Cerebellar cortex (tissue), 1 donor: ENCODE data around the gene KRTDAP.

Experiments
- DNase-seq: peaks from one replicate; pipeline ENCODE4 v3.0.0-alpha.2; 2015; ENCODE audit warnings: low spot score

KRTDAP gene

DNA sequence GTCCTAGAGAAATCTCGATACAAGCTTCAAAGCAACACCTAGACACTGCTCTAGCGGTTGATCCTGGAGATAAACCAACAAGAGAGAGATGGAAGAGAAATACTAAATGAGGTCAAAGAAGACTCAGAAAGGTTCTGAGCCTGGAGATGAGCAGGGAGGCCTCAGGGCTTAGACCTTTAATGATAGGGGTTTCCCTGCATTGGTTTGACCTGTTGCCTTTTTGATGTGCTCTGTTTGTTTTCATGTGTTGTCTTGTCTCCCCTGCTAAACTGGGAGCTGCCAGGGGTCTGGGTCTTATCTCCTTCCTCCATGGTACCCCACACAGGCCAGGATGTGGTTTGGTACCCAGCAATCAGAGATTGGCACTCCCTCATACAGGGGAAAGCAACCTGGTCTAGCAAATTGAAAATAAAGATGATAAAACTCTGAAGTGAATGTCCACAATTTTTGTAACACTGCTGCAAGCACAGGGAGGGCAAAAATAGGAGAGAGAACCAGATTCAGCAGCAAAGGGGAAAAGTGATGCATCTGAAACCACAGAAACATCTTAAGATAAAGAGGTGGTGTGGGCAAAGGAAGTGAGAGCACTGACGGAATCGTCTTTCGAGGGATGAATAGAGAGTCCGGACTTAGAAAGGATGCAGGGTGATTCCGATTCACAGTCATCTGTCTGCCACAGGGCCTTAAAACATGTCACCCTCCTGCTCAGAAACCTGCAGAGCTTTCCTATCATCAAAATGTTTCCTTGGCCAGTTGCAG is 38.7 kb downstream of the KRTDAP start:
- no peak for DNase-seq

- DNase-seq = no peak
Observed at GRCh38 chr19:35449359-35450043, 40.8 kb downstream of the KRTDAP start.

GRCh38 chr19:35447606-35448469 is 42.4 kb downstream of the KRTDAP start, which contains the start of gene FFAR2:
Gene FFAR2 (plus strand): TSS chr19:35448257. CDS start chr19:35449715, 1,458 bp downstream.
- DNase-seq = no peak

DNA sequence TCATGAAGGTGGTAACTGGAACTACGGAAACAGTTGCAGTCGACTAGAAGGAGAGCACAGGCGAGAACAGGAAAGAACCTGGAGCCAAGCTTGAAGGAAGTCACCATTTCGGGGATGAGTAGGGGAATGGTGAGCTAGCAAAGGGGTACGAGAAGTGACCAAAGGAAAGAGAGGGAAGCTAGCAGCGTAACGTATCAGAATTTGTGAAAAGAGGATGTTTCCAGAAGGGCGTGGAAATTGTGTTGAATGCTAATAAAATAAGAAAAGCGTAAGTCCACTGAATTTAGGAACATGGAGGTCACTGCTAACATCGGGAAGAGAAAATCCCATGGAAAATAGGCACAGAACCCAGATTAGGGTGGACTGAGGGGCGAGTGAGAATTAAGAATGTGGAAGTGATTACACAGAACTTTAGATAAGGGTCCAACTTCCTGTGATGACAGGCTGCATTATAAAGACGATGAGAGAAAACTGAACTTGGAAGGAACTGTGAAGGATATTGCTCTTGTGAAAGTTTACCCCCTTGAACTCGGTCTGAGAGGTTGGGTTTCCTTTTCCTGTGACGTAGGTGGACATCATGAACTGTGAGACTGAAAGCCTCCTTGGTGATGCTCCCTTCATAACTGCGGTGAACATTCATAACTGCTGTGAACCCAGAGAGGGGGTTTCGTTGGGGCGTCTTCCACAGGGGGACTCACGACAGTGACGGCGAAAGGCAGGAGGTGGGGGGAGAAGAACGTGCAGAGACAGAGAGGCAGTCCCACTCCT is 44.3 kb downstream of the KRTDAP start:
- no peak for DNase-seq

DNA sequence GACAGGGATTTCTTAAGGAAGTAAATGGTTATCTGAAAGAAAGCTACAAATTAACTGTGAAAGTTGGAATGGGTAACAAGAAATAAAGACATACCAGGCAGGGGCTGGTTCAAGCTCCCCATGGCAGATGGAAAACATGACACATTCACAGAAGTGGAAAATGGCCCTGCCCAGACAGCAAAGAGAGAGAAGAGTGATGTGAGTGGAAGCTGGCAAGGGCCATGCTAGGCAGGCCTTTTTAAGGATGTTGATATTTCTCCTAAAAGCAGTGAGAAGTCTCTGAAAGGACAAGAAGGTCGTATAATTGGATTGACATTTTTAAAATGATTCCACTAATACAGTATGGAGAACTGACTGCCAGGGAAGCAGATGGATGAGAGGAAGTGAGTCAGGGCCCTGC is 45.5 kb downstream of the KRTDAP start:
- no peak for DNase-seq

- no peak for DNase-seq
Observed at GRCh38 chr19:35442091-35442490, 48.2 kb downstream of the KRTDAP start.

GRCh38 chr19:35439921-35440320 is 50.3 kb downstream of the KRTDAP start:
- no peak for DNase-seq

DNA sequence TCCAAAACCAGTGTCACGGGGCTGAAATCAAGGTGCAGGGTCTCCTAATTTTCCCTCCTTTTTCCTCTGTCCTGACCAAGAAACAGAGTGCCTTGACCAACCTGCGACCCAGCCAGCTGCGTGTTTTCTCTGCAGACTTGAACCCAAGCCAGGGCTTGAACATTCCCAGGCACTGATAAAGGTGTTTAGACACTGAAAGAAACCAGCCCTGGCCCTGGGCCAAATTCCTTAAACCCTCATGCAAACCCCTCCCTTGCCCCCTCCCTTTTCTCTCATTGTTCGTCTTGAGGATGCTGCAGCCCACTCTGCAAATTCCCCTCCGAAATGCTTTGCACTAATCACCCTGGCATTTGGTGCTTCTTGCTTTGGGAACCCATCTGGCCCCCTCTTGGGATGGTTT is 51.7 kb downstream of the KRTDAP start:
- no peak for DNase-seq

DNA sequence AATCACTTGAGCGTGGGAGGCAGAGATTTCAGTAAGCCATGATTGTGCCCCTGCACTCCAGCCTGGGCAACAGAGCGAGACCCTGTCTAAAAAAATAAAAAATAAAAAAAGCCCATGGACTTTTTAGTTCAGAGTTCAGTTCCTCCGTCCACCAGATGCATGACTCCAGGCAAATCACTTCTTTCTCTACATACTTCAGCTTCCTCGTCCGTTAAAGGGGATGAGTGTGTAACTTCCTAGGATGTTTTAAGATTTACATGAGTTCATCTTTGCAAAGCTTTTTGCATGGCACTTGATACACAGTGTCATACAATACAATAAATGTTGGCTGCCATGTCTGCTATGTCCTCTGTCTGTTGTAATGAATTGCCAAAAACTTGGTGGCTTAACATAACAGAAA is 52.2 kb downstream of the KRTDAP start:
- no peak for DNase-seq

GRCh38 chr19:35437406-35437951 is 52.8 kb downstream of the KRTDAP start:
- DNase-seq = no peak
